DMS114 treated with DMSO at 0.1 percent for 48 hours (cell line): Measurements from ENCODE around the gene ZNF302.

ENCODE experiments used
- DNase-seq: peaks from one replicate; lab custom pipeline; 2025; ENCODE audit not compliant: unreplicated experiment; lab: John Stamatoyannopoulos, UW

The ZNF302 gene

DNA sequence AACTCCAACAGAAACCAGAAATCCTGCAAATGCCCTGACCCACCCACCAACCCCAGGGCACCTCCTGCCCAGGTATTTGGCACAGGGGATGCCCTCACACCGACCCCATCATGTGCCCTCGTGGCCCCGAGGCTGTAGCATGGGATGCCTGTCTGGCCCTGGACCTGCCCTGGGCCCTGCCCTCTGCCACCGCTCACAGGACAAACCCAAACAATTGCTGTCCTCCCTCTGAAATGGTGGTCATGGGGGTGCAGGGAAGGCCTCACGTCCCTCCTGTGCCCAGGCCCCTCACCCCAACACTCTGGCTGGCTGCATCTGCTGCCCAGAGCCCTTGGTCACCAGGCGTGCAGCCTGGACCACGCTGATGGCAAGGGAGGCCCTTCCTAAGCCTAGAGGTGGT is 54.5 kb downstream of the ZNF302 start:
- DNase-seq, result no peak

DNA sequence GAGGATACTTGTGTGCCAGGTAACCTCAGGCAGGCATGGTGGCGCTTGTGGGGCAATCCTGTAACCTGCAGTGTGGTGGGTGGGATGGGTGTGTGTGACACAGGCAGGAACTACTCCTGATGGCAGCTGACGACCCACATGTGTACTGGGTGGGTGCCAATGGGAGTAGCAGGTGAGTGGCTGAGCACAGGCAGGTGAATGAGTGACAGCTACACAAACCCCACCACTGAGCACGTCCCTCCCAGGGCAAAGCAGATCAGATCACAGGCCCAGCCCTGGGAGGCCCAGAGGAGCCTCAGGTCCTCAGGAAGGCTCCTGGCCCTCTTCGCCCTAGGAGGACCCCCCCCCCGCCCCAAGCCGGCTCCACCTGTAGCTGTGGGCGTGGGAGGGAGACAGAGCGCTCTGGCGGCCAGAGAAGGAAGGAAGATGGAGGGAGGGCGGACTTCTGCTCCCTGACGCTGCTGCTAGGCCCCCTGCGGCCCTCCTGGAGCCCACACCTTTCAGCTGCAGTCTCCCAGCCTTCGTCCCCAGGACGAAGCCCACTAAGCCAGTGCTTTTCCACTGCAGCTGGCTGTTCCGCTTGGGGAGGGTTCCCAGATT is 55.2 kb downstream of the ZNF302 start:
- DNase-seq, result no peak

DNA sequence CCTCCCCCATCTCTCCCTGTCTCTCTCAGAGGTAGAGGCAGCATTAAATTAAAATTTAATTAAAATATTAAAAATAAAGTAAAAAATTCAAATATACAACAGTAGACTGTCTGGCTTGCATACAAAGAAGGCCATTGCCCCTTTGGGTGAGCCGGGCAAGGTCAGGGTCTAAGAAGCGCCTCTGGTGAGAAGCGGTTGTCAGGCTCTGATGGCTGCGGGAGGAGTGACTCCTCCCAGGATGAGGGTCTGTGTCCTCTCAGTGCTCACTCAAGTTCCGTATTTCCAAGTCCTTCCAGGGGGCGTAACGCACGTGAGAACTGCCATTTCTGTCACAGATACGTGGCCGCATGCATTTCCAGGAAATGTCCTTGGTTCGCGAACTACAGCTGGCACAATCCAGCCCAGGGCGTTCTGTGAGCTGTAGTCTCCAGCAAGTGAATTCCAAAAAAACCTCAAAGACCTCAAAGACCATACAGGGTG is 55.8 kb downstream of the ZNF302 start:
- DNase-seq, result peak; percentile 86

DNA sequence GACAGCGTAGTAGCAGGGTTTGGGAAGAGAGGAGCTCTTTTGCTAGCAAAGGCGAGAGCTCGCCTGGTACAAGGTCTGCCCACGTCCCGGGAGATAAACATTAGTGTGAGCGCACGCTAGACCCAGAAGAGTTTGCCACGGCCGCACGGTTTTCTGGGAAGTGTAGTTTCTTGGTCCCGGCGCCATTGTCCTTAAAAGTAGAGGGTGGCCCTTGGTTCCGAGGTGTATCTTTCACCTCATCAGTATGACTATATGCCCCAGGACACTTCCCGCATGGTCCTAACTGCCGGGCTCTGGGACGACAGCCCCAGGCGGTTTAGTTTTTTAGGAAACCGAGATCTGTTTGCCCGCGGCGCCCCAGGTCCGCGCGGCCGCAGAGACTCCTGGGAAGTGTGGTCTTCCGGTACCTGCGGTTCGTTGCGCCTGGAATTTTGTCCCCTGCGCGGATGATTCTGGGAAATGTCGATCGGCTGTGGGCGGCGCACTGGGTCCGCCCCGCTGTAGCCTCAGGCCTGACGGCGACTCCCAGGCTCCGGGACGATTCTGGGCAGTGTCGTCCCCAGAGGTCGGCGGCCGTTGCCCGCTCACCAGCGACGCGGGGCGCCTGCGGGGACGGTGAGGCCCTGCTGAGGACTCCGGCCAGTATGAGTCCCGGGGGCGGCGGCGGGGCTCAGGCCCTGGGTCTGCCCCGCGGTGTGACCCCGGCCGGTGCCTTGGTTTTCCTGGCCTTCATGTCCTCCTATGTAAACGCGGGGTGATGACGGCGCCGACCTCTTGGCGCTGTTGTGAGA is 56.5 kb downstream of the ZNF302 start, which contains the start of gene ZNF181:
TSS of gene ZNF181 (plus strand) at position 498 of the 791 bp plus-strand sequence. CDS start 795 bp downstream, outside the sequence.
- DNase-seq, result peak; percentile 90

DNA sequence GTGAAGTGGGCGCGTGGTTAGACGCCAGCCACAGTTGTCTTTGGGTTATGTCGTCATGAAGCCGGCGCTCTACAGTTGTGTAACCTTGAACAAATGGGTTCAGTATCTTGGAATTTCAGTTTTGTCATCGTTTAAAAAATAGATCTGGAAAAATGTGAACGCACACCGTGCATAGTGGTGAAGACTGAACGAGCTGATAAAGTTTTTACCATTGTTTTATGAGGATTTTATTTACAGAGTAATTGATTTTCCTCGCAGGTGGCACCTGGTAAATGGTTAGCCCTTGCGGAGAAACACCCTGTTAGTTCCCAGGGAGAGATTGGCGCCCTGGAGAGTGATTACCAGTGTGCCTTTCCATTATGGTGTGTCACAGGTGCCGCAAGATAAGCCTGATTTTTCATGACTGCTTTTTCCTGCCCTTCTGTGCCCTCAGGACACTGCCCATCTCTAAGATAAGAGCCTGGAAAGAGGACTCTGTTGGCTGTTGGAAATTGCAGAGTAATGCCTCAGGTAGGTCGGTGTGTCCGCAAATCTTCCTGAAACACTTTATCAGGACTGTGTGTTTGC is 57.1 kb downstream of the ZNF302 start:
- peak; percentile 73 for DNase-seq
